Body of pancreas (tissue), 4 donors: ENCODE measurements around the gene EPN3. TPM values are rescaled to one million over a fixed set of nuclear protein-coding genes. Genes with fewer than 3 reads are reported as not detected.

Source experiments
- ATAC-seq: fragments of 150-250 bp; one replicate; pipeline ENCODE4 v1.9.1; 2016
- DNase-seq, 4 donors: peaks; one replicate each; pipeline ENCODE4 v3.0.0-alpha.2; 2019
- H3K27ac ChIP-seq, 4 donors: fragments of 200-600 bp; sonication (generic); 1 replicate in 3 of 4; 2 replicates in 1 of 4; pipeline versions ENCODE4 v1.5.1 to v1.6.1; 2016 to 2019; ENCODE audit warnings: mild to moderate bottlenecking in 1 of 4, mixed read lengths in 1 of 4, moderate library complexity in 1 of 4
- H3K27me3 ChIP-seq, 2 donors: fragments of 200-600 bp; sonication (generic); one replicate each; pipeline ENCODE4 v1.6.0; 2016; ENCODE audit warnings: mild to moderate bottlenecking in 1 of 2
- H3K36me3 ChIP-seq, 2 donors: fragments of 200-600 bp; sonication (generic); replicated peaks in 1 of 2; 2 replicates each; pipeline ENCODE4 v1.5.1; 2016; ENCODE audit warnings: low read depth in 2 of 2; ENCODE audit not compliant: insufficient read depth in 1 of 2
- H3K4me1 ChIP-seq: fragments of 200-600 bp; sonication (generic); one replicate; pipeline ENCODE4 v1.6.0; 2016
- H3K4me3 ChIP-seq, 2 donors: fragments of 200-600 bp; sonication (generic); 1 replicate in 1 of 2; 2 replicates in 1 of 2; pipeline ENCODE4 v1.5.1; 2016 to 2019
- H3K9me3 ChIP-seq, 3 donors: fragments of 200-600 bp; sonication (generic); 1 replicate in 2 of 3; 2 replicates in 1 of 3; pipeline ENCODE4 v1.5.1; 2016
- POLR2A ChIP-seq, 3 donors: fragments of 450-650 bp; IDR thresholded peaks; one replicate each; pipeline ENCODE4 v1.6.1; 2016; ENCODE audit warnings: antibody characterized with exemption in 3 of 3, mild to moderate bottlenecking in 2 of 3
- WGBS, 2 donors: methylation state at CpG; one replicate each; pipeline ENCODE4 v1.1.5; 2017; 5-methylcytosine and 5-hydroxymethylcytosine counted together
- intact Hi-C: fragments of 100-400 bp; cut with DNase I; formaldehyde crosslinking; loops from one replicate; pipeline ENCODE4 v1.15.1; 2023
- total RNA-seq, 2 donors: library from RNA; depleted of rRNA; stranded (reverse); fragments of >200 nt; gene quantifications; one replicate each; pipeline ENCODE4 v1.1.0, GENCODE V29; 2016
- TF ChIP-seq, protein P1 (sequence below), 7 experiments: fragments of 450-650 bp in 4 of 7; fragments of 200-600 bp in 3 of 7; sonication (generic) in 3 of 7; IDR thresholded peaks; one replicate each; pipeline ENCODE4 v1.5.1; 2016 to 2019; ENCODE audit warnings: antibody characterized with exemption in 7 of 7

Gene EPN3
- total RNA-seq, 2 donors from 2014 or later = 11.9 to 20.1 TPM

DNA sequence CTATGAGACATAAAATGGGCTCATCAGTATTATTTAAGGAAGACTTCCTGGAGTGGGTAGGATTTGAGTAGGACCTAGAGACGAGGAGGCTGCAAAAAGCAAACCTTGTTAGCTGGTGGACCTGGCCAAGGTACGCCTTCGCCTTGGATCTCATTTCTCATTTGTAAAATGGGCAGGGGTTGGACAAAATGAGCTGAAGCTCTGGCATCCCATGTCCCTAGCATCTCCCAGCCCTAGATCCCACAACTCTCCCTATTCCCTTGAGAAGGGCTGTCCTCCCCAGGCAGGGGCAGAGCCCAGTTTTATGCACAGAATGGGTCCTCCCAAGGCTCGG, 14.1 kb downstream of the EPN3 start:
- ATAC-seq = no peak

DNA sequence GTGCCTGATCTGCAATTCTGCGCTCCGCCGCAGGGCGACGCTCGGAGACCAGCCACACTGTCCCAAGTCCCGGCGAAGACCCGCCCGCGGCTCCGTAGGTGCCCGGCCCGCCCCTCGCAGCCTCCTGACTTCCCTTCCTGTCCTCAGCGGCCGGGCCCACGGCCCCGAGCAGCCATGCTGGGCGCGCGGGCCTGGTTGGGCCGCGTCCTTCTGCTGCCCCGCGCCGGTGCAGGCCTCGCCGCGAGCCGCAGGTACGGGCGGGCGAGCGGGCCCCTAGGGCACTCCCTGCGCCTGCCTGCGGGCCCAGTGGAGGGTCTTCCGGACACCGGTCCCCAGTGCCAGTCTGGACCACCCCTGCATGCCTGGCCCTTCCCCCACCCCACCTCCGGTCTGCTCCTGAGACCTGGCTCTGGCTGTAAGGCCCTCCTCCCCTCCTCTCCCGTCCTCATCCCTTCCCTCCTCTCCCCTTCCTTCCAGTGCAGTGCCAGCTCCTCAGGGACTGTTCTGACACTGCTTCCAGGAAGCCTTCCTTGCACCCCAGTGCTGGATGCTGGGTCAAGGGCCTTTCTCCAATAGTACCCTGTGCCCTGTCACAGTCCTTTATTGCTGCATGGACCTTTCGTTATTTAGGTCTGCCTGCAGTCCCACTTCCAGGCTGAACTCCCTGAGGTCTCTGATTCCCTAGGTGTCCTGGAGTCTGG, 14.7 kb downstream of the EPN3 start, which contains the start of gene SPATA20:
Gene SPATA20 (plus strand): TSS at position 140 of the 701 bp plus-strand sequence. CDS start 35 bp downstream, at position 175.
- intact Hi-C loops = no loop called here
- DNase-seq (peak; percentile 94 to 97 (median 96)), ATAC-seq (peak; percentile 74)
- TF ChIP-seq POLR2A (IDR thresholded peaks at IDR 0.05) = peak; percentile 71 to 90 (median 82)
- TF ChIP-seq, protein P1, sequence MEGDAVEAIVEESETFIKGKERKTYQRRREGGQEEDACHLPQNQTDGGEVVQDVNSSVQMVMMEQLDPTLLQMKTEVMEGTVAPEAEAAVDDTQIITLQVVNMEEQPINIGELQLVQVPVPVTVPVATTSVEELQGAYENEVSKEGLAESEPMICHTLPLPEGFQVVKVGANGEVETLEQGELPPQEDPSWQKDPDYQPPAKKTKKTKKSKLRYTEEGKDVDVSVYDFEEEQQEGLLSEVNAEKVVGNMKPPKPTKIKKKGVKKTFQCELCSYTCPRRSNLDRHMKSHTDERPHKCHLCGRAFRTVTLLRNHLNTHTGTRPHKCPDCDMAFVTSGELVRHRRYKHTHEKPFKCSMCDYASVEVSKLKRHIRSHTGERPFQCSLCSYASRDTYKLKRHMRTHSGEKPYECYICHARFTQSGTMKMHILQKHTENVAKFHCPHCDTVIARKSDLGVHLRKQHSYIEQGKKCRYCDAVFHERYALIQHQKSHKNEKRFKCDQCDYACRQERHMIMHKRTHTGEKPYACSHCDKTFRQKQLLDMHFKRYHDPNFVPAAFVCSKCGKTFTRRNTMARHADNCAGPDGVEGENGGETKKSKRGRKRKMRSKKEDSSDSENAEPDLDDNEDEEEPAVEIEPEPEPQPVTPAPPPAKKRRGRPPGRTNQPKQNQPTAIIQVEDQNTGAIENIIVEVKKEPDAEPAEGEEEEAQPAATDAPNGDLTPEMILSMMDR (IDR thresholded peaks at IDR 0.05) = peak; percentile 94 to 99 (median 98)
- Histone ChIP-seq H3K27ac (peak within 1 kb of the TSS; percentile 74 to 83 (median 77)), H3K4me1 (peaks cover 50% of the 10 kb centered on the region), H3K36me3 (peaks cover 0 to 2% of the 10 kb centered on the region in 2 donors), H3K9me3 (no peaks in the 10 kb centered on the region), H3K4me3 (peak within 1 kb of the TSS; percentile 29 to 32), H3K27me3 (no peaks in the 10 kb centered on the region)
- 2% methylated on average over 12 to 42 of the region's 42 CpGs for WGBS, 2 donors

More for the DNA sequence above, 14.1 kb downstream of the EPN3 start:
- H3K4me3 ChIP-seq = no peak overlapping the region
- 52% methylated on average over 3 to 4 of the region's 4 CpGs for WGBS, 2 donors
- H3K36me3 ChIP-seq = peaks cover 0 to 2% of the 10 kb centered on the region in 2 donors
- TF ChIP-seq, protein P1 (IDR thresholded peaks at IDR 0.05) = no peak
- TF ChIP-seq POLR2A (IDR thresholded peaks at IDR 0.05) = no peak
- DNase-seq = no peak
- no peaks in the 10 kb centered on the region for H3K27me3 ChIP-seq
- intact Hi-C loops = no loop called here
- H3K27ac ChIP-seq = peak overlapping the region; percentile 8 to 83 (median 77)
- peaks cover 55% of the 10 kb centered on the region for H3K4me1 ChIP-seq
- H3K9me3 ChIP-seq = no peaks in the 10 kb centered on the region

DNA sequence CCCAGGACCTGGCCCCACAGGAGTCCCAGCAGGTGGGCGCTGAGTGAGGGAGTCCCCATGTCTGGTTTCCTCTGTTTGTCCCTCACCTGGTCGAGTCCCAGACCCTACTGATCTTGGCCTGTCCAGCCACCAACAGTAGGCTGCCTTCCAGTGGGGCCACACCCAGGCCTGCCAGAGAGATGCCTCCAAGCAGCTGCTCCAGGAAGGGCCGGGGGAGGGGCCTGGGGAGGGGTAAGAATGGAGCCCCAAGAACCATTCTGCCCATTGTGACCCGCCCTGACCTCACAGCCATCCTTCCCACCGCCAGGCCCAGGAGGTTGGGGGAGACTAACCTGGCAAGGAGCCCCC, 15.2 kb downstream of the EPN3 start:
- 52 to 62% methylated on average over 4 to 5 of the region's 5 CpGs for WGBS, 2 donors
- DNase-seq (no peak), ATAC-seq (no peak)
- H3K27ac ChIP-seq = peak overlapping the region in 3 of 4 donors; percentile 77 to 83 (median 77)
- H3K36me3 ChIP-seq = peaks cover 0 to 2% of the 10 kb centered on the region in 2 donors
- intact Hi-C loops = no loop called here
- H3K4me1 ChIP-seq = peaks cover 45% of the 10 kb centered on the region
- H3K27me3 ChIP-seq = no peaks in the 10 kb centered on the region
- TF ChIP-seq, protein P1 (IDR thresholded peaks at IDR 0.05) = no peak
- peak overlapping the region in 1 of 2 donors; percentile 32 for H3K4me3 ChIP-seq
- H3K9me3 ChIP-seq = no peaks in the 10 kb centered on the region

DNA sequence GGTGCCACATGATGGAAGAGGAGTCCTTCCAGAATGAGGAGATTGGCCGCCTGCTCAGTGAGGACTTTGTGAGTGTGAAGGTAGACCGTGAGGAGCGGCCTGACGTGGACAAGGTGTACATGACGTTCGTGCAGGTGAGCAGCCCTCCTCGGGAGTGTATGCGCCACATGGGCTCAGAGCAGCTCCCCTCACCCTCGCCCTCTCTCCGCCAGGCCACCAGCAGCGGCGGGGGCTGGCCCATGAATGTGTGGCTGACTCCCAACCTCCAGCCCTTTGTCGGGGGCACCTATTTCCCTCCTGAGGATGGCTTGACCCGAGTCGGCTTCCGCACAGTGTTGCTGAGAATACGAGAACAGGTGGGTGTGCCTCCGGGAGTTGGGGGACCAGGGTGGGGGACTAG, 16.3 kb downstream of the EPN3 start:
- no peaks in the 10 kb centered on the region for H3K27me3 ChIP-seq
- no peak for DNase-seq

More for the DNA sequence above, 16.3 kb downstream of the EPN3 start:
- no peak overlapping the region for H3K27ac ChIP-seq
- ATAC-seq = no peak
- intact Hi-C loops = no loop called here
- H3K4me1 ChIP-seq = peaks cover 34% of the 10 kb centered on the region
- TF ChIP-seq POLR2A (IDR thresholded peaks at IDR 0.05) = no peak
- TF ChIP-seq, protein P1 (IDR thresholded peaks at IDR 0.05) = no peak
- H3K36me3 ChIP-seq = peaks cover 0 to 2% of the 10 kb centered on the region in 2 donors
- no peaks in the 10 kb centered on the region for H3K9me3 ChIP-seq
- no peak overlapping the region for H3K4me3 ChIP-seq
- WGBS, 2 donors = 89 to 90% methylated on average over 18 of the region's 18 CpGs
